Pancreas (tissue), 10 donors: ENCODE data around the gene S100A14. TPM values are rescaled to one million over a fixed set of nuclear protein-coding genes. Genes with fewer than 3 reads are reported as not detected.

ENCODE experiments used
- ATAC-seq, 4 donors: fragments of 200-7000 bp; cut with Tn5 transposase; one replicate each; pipeline versions ENCODE4 v1.8.0 to v1.9.1; 2020; ENCODE audit warnings: mild to moderate bottlenecking in 4 of 4, moderate library complexity in 4 of 4
- DNase-seq, 6 donors: peaks; one replicate each; pipeline ENCODE4 v3.0.0-alpha.2; 2020
- FAIRE-seq: peaks from 2 replicates; lab custom pipeline; 2012; peaks lifted over from hg19 to GRCh38; lab: Jason Lieb, UNC
- H3K27ac ChIP-seq, 4 donors: fragments of 200-600 bp; sonication (generic); 1 replicate in 3 of 4; 2 replicates in 1 of 4; pipeline versions ENCODE4 v1.5.0 to v1.8.0; 2020
- H3K27me3 ChIP-seq, 4 donors: fragments of 200-600 bp; one replicate each; pipeline ENCODE4 v1.8.0; 2021
- H3K36me3 ChIP-seq, 3 donors: fragments of 200-600 bp; sonication (generic) in 1 of 3; one replicate each; pipeline versions ENCODE4 v1.5.0 to v1.8.0; 2020 to 2021
- H3K4me1 ChIP-seq, 3 donors: fragments of 200-600 bp; one replicate each; pipeline ENCODE4 v1.8.0; 2021
- H3K4me3 ChIP-seq, 4 donors: fragments of 200-600 bp; sonication (generic) in 2 of 4; one replicate each; pipeline versions ENCODE4 v1.5.0 to v1.8.0; 2020 to 2021
- H3K9me3 ChIP-seq, 4 donors: fragments of 200-600 bp; one replicate each; pipeline ENCODE4 v1.8.0; 2021
- CTCF ChIP-seq, 4 donors: fragments of 200-600 bp; sonication (generic) in 3 of 4; IDR thresholded peaks; one replicate each; pipeline versions ENCODE4 v1.5.0 to v1.8.0; 2021; ENCODE audit warnings: antibody characterized with exemption in 4 of 4
- WGBS, 2 donors: extraction: QIAGEN DNeasy Blood & Tissue Kit; methylation state at CpG; one replicate each; pipeline ENCODE4 v1.1.7; 2013; 5-methylcytosine and 5-hydroxymethylcytosine counted together
- intact Hi-C, 3 donors: fragments of 100-400 bp; cut with DNase I; formaldehyde crosslinking; loops; one replicate each; pipeline versions ENCODE4 v1.11.1 to v1.14.2; 2022
- polyA plus RNA-seq, 2 donors: library from polyadenylated mRNA; stranded (reverse); fragments of 200-250 nt; gene quantifications; one replicate each; pipeline ENCODE4 v1.2.3, GENCODE V29; 2013
- total RNA-seq, 6 donors: library from RNA; stranded (reverse); fragmentation: NEBNext Ultra II Directional in 4 of 6; extraction: Animal tissue kit (Norgen Biotek cat#: 25700) in 4 of 6; gene quantifications; one replicate each; pipeline versions ENCODE4 v1.2.1 to v1.2.4, GENCODE V29; 2021 to 2023
- donor health status: healthy with polysubstance abuse.
- donor health status: DM: no; HTN: no; CAD: no; lungs with moderate emphysema.
- donor health status: DM: no; HTN: no; CAD: no.
- donor health status: control.
- donor health status: control.
- donor health status: Bipolar disorder and iron deficiency.
- donor health status: DM: yes; HTN: yes; CAD: no.
- donor health status: DM: no; HTN: no; CAD: no.
- donor health status: DM: no; HTN: no; CAD: no.
- donor health status: DM: yes; HTN: yes; CAD: no.

The S100A14 gene
- total and polyA plus RNA-seq, 8 donors = 3.6 to 23.7 (median 13.0) TPM

DNA sequence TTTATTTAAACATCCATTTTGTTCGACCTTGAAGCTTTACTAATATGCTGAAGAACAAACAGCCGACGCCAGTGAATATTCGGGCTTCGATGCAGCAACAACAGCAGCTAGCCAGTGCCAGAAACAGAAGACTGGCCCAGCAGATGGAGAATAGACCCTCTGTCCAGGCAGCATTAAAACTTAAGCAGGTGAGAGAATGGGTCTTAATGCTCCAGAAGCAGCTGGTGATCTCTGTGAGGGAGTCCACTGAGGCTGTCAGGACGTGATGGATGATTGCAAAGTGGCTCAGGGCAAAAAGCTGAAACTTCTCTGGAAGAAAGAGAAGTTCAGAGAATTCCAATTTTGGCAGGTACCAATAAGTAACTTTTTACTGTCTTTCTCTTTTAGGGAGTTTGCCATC lies 22.1 kb upstream of the S100A14 start:
- peaks cover 10 to 73% (median 52%) of the 10 kb centered on the region in 3 donors for H3K36me3 ChIP-seq
- H3K4me3 ChIP-seq = peak overlapping the region in 1 of 4 donors; percentile 2
- H3K27ac ChIP-seq = peak overlapping the region in 3 of 4 donors; percentile 17 to 57 (median 42)
- ATAC-seq (no peak), DNase-seq (peak in 2 of 6 donors; percentile 17 to 31), FAIRE-seq (no peak)
- 7 to 19% methylated on average over 6 of the region's 6 CpGs for WGBS, 2 donors
- peaks cover 12 to 45% (median 30%) of the 10 kb centered on the region in 3 donors for H3K4me1 ChIP-seq
- no peaks in the 10 kb centered on the region for H3K9me3 ChIP-seq
- no peak for TF ChIP-seq CTCF (IDR thresholded peaks at IDR 0.05)
- intact Hi-C loops = no loop called here
- no peaks in the 10 kb centered on the region for H3K27me3 ChIP-seq

GRCh38 chr1:153636312-153636711 lies 20.2 kb upstream of the S100A14 start:
- WGBS, 2 donors = 90 to 94% methylated on average over 9 of the region's 9 CpGs
- ATAC-seq (no peak), FAIRE-seq (no peak), DNase-seq (peak in 1 of 6 donors; percentile 20)
- Histone ChIP-seq H3K27ac (peak overlapping the region in 2 of 4 donors; percentile 57 to 100), H3K4me3 (peak overlapping the region in 1 of 4 donors; percentile 6), H3K27me3 (no peaks in the 10 kb centered on the region), H3K9me3 (no peaks in the 10 kb centered on the region), H3K4me1 (peaks cover 12 to 42% (median 30%) of the 10 kb centered on the region in 3 donors), H3K36me3 (peaks cover 0 to 53% (median 35%) of the 10 kb centered on the region in 3 donors)
- intact Hi-C loops = no loop called here
- no peak for TF ChIP-seq CTCF (IDR thresholded peaks at IDR 0.05)

DNA sequence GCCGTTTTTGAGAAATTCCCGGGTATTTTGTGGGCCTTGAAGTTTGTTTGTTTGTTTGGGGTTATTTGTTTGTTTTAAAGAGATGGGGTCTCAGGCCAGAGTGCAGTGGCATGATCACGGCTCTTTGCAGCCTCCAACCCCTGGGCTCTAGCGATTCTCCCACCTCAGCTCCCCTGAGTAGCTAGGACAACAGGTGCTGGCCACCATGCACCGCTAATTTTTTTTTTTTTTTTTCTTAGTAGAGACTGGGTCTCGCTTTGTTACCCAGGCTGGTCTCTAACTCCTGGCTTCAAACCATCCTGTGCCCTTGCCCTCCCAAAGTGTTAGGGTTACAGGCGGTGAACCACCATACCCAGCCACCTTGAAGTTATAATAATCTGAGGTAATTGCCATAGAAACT lies 19.7 kb upstream of the S100A14 start:
- peak overlapping the region in 2 of 4 donors; percentile 100 for H3K27ac ChIP-seq
- FAIRE-seq = no peak

DNA sequence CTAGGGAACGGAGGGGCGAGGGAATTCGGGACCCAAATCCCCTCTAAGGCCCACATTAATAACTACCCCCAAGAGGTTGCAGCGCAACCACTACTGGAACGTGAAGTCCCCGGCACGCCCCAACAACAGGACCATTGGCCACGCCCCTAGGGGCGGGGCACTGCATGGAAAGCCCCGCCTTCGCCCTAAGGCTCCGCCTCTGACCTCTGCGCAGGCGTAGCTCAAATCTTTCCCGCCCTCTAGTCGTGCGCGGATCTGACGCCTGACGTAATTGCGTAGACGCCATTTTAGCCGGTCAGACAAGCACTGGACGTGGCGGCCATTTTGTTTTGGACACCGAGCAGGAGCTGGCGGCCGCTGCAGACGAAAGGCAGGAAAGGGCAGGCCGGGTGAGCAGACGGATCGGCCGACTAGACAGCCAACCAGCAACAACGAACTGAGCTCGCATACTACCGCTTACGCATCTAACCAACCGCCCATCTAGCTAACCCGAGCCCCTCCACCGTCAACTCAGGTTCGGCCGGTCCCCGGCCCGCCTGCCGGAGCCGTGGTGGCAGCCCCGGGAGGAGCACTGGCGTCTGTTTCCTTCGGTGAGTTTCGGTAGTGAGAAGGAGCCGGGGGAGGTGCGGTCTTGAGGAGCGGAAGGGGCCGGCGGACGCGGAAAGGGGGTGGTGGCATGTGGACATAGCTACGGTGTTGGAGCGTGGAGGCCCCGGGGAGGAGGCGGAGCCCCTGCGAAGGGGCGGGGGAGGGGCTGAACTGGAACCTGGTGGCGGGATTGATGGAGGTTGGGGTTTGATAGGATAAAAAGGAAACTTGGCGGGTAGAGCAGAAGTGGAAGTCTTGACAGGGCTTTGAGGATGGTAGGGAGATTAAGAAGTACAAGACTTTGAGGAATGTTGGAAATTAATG lies 17.9 kb upstream of the S100A14 start, which contains the start of gene CHTOP:
CHTOP (plus strand) TSS at position 313 of the 912 bp plus-strand sequence. CDS start 2,523 bp downstream, outside the sequence.
- peak; percentile 49 for FAIRE-seq
- Histone ChIP-seq H3K4me3 (peak within 1 kb of the TSS; percentile 43 to 92 (median 80)), H3K9me3 (no peaks in the 10 kb centered on the region), H3K4me1 (peaks cover 12 to 33% (median 30%) of the 10 kb centered on the region in 3 donors), H3K27me3 (no peaks in the 10 kb centered on the region), H3K27ac (peak within 1 kb of the TSS; percentile 99 to 100 (median 100)), H3K36me3 (peaks cover 0 to 30% (median 15%) of the 10 kb centered on the region in 3 donors)
- no peak for TF ChIP-seq CTCF (IDR thresholded peaks at IDR 0.05)
- WGBS, 2 donors = 2 to 3% methylated on average over 58 to 65 of the region's 65 CpGs
- peak; percentile 92 to 96 (median 94) for ATAC-seq
- peak; percentile 96 to 98 (median 98) for DNase-seq
- intact Hi-C loops = no loop called here

More for the DNA sequence above, 19.7 kb upstream of the S100A14 start:
- Histone ChIP-seq H3K4me3 (peak overlapping the region in 3 of 4 donors; percentile 43 to 92 (median 75)), H3K36me3 (peaks cover 0 to 49% (median 34%) of the 10 kb centered on the region in 3 donors), H3K27me3 (no peaks in the 10 kb centered on the region), H3K4me1 (peaks cover 12 to 42% (median 30%) of the 10 kb centered on the region in 3 donors), H3K9me3 (no peaks in the 10 kb centered on the region)
- TF ChIP-seq CTCF (IDR thresholded peaks at IDR 0.05) = no peak
- intact Hi-C loops = no loop called here
- WGBS, 2 donors = 60 to 70% methylated on average over 7 of the region's 7 CpGs
- DNase-seq = peak in 2 of 6 donors; percentile 12 to 20
- ATAC-seq = no peak
